DND-41 (cell line): ENCODE results near the gene PLEKHA7.

Experiments
- CTCF ChIP-seq: IDR thresholded peaks from 2 replicates; pipeline ENCODE4 v1.5.1; 2012; ENCODE audit warnings: borderline replicate concordance, low read length, moderate library complexity, mild to moderate bottlenecking; ENCODE audit not compliant: poor library complexity, severe bottlenecking; ENCODE audit errors: extremely low read depth
- EZH2 ChIP-seq: IDR thresholded peaks from 3 replicates; pipeline ENCODE4 v1.6.1; 2012; ENCODE audit warnings: borderline replicate concordance, low read depth, mild to moderate bottlenecking, moderate library complexity, low read length, inconsistent platforms; ENCODE audit not compliant: severe bottlenecking

- TF ChIP-seq CTCF (no peak), EZH2 (no peak)
These were observed 34.3 kb downstream of the PLEKHA7 start for GRCh38 chr11:16979703-16980622.
